Calu3 (cell line): ENCODE results near the gene DOCK1. TPM values are rescaled to one million over a fixed set of nuclear protein-coding genes. Genes with fewer than 3 reads are reported as not detected.

Experiments used
- BruUV-seq: library from RNA; stranded (reverse); fragments of 400-500 nt; replicated peaks from 2 replicates; lab custom pipeline; 2021; lab: Mats Ljungman, UMichigan
- CTCF ChIA-PET: fragments of 300-600 bp; sonication (Branson Sonifier 250); formaldehyde crosslinking; loops from one replicate; lab custom pipeline; 2022; ENCODE audit warnings: antibody characterized with exemption; lab: Charles Lee
- DNase-seq: peaks from one replicate; pipeline ENCODE4 v3.0.0; 2022
- H3K27ac Mint-ChIP-seq: one replicate; pipeline ENCODE4 v1.8.0; 2022; ENCODE audit warnings: mixed read lengths; ENCODE audit not compliant: unreplicated experiment
- H3K27me3 Mint-ChIP-seq: one replicate; pipeline ENCODE4 v1.8.0; 2022; ENCODE audit warnings: mixed read lengths; ENCODE audit not compliant: unreplicated experiment
- H3K36me3 Mint-ChIP-seq: one replicate; pipeline ENCODE4 v1.8.0; 2022; ENCODE audit warnings: mild to moderate bottlenecking, moderate library complexity, mixed read lengths; ENCODE audit not compliant: insufficient read depth, unreplicated experiment
- H3K4me1 Mint-ChIP-seq: one replicate; pipeline ENCODE4 v1.8.0; 2022; ENCODE audit warnings: mild to moderate bottlenecking, low read depth, mixed read lengths; ENCODE audit not compliant: unreplicated experiment
- H3K4me3 Mint-ChIP-seq: one replicate; pipeline ENCODE4 v1.8.0; 2022; ENCODE audit warnings: mild to moderate bottlenecking, low read depth, moderate library complexity, mixed read lengths; ENCODE audit not compliant: unreplicated experiment
- H3K9me3 Mint-ChIP-seq: one replicate; pipeline ENCODE4 v1.8.0; 2022; ENCODE audit warnings: low read depth, mixed read lengths; ENCODE audit not compliant: unreplicated experiment
- intact Hi-C: fragments of 100-400 bp; cut with micrococcal nuclease; formaldehyde crosslinking; loops from one replicate; pipeline ENCODE4 v1.10.0; 2022; ENCODE audit not compliant: unreplicated experiment
- total RNA-seq: library from RNA; stranded (reverse); gene quantifications from 2 replicates; pipeline ENCODE4 v1.2.3, GENCODE V29; 2022
- TF ChIP-seq, protein P1 (sequence below): fragments of 200-600 bp; IDR thresholded peaks from one replicate; pipeline ENCODE4 v1.8.0; 2022; ENCODE audit warnings: antibody characterized with exemption; ENCODE audit not compliant: unreplicated experiment

Gene DOCK1
- total RNA-seq, 1 experiment from 2014 or later, result 34.2 TPM

DNA sequence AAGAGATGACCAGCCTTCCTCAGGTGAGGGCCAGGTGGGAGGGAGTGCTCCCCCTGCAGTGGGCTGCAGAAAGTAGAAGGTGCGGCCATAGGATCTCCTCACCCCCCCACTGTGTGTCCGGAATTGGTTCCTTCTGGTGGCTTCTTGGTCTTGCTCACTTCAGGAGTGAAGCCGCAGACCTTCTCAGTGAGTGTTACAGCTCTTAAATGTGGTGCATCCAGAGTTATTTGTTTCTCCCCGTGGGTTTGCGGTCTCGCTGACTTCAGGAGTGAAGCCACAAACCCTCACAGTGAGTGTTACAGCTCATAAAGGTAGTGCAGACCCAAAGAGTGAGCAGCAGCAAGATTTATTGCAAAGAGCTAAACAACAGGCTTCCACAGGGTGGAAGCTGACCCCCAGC lies 553.6 kb downstream of the DOCK1 start:
- no TSS peak for BruUV-seq
- CTCF ChIA-PET, result interaction anchor here (0.6 kb wide), 1 partner anchor 21 kb away, joined by 13 read pairs; no protein-coding TSS in a partner anchor
- no peak for DNase-seq
- Mint-ChIP-seq H3K27ac (no peak overlapping the region), H3K4me1 (no peaks in the 10 kb centered on the region), H3K9me3 (peaks cover 3% of the 10 kb centered on the region), H3K4me3 (no peak overlapping the region), H3K27me3 (peaks cover 8% of the 10 kb centered on the region), H3K36me3 (no peaks in the 10 kb centered on the region)
- TF ChIP-seq, protein P1, sequence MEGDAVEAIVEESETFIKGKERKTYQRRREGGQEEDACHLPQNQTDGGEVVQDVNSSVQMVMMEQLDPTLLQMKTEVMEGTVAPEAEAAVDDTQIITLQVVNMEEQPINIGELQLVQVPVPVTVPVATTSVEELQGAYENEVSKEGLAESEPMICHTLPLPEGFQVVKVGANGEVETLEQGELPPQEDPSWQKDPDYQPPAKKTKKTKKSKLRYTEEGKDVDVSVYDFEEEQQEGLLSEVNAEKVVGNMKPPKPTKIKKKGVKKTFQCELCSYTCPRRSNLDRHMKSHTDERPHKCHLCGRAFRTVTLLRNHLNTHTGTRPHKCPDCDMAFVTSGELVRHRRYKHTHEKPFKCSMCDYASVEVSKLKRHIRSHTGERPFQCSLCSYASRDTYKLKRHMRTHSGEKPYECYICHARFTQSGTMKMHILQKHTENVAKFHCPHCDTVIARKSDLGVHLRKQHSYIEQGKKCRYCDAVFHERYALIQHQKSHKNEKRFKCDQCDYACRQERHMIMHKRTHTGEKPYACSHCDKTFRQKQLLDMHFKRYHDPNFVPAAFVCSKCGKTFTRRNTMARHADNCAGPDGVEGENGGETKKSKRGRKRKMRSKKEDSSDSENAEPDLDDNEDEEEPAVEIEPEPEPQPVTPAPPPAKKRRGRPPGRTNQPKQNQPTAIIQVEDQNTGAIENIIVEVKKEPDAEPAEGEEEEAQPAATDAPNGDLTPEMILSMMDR, result no peak
- intact Hi-C loops, result no loop called here

DNA sequence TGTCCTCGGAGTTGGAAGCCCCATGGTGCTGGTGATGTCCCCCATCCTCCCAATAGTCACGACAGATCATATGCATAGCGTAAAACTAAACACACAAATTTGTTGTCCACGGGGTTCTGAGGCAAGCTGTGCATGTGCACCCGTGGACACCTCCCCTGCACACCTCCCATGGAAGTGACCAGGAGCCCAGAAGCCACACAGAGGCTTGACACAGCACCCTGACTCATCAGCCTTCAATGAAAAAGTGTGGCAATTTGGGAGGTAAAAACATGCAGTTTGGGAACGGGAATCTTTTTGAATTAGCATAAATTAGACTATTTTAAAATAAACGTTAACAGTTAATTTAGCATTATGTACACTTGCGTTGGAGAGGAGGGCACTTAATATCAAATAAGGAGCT lies 554.7 kb downstream of the DOCK1 start:
- peaks cover 19% of the 10 kb centered on the region for H3K27me3 Mint-ChIP-seq
- no peak overlapping the region for H3K27ac Mint-ChIP-seq
- DNase-seq, result no peak
- CTCF ChIA-PET, result no interaction called here
- H3K4me1 Mint-ChIP-seq, result no peaks in the 10 kb centered on the region
- no TSS peak for BruUV-seq
- intact Hi-C loops, result no loop called here
- no peak overlapping the region for H3K4me3 Mint-ChIP-seq
- no peaks in the 10 kb centered on the region for H3K36me3 Mint-ChIP-seq
- TF ChIP-seq, protein P1, result no peak
- peaks cover 3% of the 10 kb centered on the region for H3K9me3 Mint-ChIP-seq

DNA sequence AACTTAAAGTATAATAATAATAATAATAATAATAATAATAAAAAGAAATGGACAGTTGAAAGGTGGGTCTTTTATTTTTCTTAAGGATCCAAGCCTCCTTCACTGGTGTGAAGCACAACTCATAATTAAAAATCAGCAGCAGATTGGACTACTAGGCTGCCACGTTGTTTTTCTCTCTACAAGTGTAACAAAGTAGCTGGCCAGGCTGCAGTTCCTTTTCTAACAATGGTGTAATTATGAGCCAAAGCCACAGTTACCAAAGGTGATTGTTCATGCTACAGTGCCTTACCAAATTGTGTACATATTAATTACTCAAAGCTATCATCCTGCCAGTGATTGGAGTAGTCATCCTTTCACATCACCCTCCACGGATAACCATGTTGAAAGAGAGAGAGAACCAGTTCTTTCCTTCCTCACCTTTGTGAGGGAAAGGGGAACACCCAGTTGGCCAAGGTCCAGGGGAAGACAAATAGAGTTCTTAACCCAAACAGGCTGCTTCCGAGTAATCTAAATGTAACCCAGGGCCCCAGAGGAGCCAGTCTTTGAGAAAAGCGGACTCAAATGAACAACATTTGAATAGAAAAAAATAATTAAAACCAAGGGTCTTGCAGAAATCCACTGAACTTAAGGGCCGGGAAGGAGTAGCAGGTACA lies 557.5 kb downstream of the DOCK1 start:
- peaks cover 39% of the 10 kb centered on the region for H3K27me3 Mint-ChIP-seq
- TF ChIP-seq, protein P1, result no peak
- H3K4me1 Mint-ChIP-seq, result no peaks in the 10 kb centered on the region
- no peaks in the 10 kb centered on the region for H3K9me3 Mint-ChIP-seq
- intact Hi-C loops, result no loop called here
- H3K4me3 Mint-ChIP-seq, result no peak overlapping the region
- no peaks in the 10 kb centered on the region for H3K36me3 Mint-ChIP-seq
- BruUV-seq, result no TSS peak
- CTCF ChIA-PET, result no interaction called here
- H3K27ac Mint-ChIP-seq, result no peak overlapping the region
- no peak for DNase-seq

DNA sequence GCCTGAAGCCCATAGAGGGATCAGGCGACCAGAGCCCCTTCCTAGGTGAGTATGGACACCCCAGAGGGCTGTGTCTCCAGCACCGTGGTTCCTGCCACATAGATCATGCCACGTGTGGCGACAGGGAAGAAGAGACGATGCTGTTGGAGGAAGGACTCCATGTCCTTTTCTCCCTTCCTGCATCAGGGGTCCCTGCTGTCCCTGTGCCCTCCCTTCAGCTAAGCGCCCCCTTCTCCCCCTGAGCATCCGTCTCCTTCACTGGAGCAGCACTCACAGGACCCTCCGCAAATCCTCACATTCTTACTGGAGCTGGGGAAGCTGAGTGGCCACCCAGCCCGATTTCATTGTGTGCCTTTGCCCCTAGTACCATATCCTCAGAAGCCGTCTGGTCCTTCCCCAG lies 558.3 kb downstream of the DOCK1 start:
- CTCF ChIA-PET, result no interaction called here
- Mint-ChIP-seq H3K27ac (no peak overlapping the region), H3K9me3 (no peaks in the 10 kb centered on the region), H3K36me3 (no peaks in the 10 kb centered on the region), H3K4me1 (no peaks in the 10 kb centered on the region), H3K4me3 (no peak overlapping the region), H3K27me3 (peaks cover 42% of the 10 kb centered on the region)
- TF ChIP-seq, protein P1, result no peak
- no TSS peak for BruUV-seq
- intact Hi-C loops, result no loop called here
- no peak for DNase-seq
